HFF-Myc (cell line): ENCODE measurements around the gene ZBTB3.

Experiments used
- DNase-seq: peaks from one replicate; pipeline ENCODE4 v3.0.0-alpha.2; 2011; ENCODE audit warnings: low read depth; ENCODE audit errors: extremely low read depth
- H3K4me3 ChIP-seq: replicated peaks from 2 replicates; pipeline ENCODE4 v1.5.1; 2011; ENCODE audit warnings: low read depth, mild to moderate bottlenecking, control low read depth, low read length
- CTCF ChIP-seq: IDR thresholded peaks from 2 replicates; pipeline ENCODE4 v1.5.1; 2012; ENCODE audit warnings: mild to moderate bottlenecking, low read depth, low read length, control low read depth; ENCODE audit errors: missing control alignments

The ZBTB3 gene

GRCh38 chr11:62726156-62726914 is 27.6 kb downstream of the ZBTB3 start:
- H3K4me3 ChIP-seq = peak overlapping the region; percentile 99
- no peak for DNase-seq
- no peak for TF ChIP-seq CTCF

- peak overlapping the region; percentile 99 for H3K4me3 ChIP-seq
- TF ChIP-seq CTCF = no peak
- no peak for DNase-seq
Observed at GRCh38 chr11:62725646-62726045, 28.3 kb downstream of the ZBTB3 start.

- no peak for DNase-seq
- H3K4me3 ChIP-seq = peak overlapping the region; percentile 99
- TF ChIP-seq CTCF = no peak
Observed at GRCh38 chr11:62724171-62724570, 29.8 kb downstream of the ZBTB3 start.

GRCh38 chr11:62721994-62722393 is 32.0 kb downstream of the ZBTB3 start:
- peak; percentile 14 for TF ChIP-seq CTCF
- DNase-seq = no peak
- no peak overlapping the region for H3K4me3 ChIP-seq

- no peak overlapping the region for H3K4me3 ChIP-seq
- no peak for DNase-seq
- TF ChIP-seq CTCF = no peak
Observed at GRCh38 chr11:62719302-62719978, 34.5 kb downstream of the ZBTB3 start.

GRCh38 chr11:62716816-62717215 is 37.1 kb downstream of the ZBTB3 start:
- DNase-seq = no peak
- TF ChIP-seq CTCF = no peak
- H3K4me3 ChIP-seq = no peak overlapping the region
